Neural crest cell (in vitro differentiated cells): Measurements from ENCODE around the gene TEAD4. TPM values are rescaled to one million over a fixed set of nuclear protein-coding genes. Genes with fewer than 3 reads are reported as not detected.

Experiments
- DNase-seq: peaks from one replicate; pipeline ENCODE4 v3.0.0; 2021; ENCODE audit warnings: low read depth, mixed read lengths, low spot score
- H3K27ac Mint-ChIP-seq: one replicate; pipeline ENCODE4 v1.8.0; 2021; ENCODE audit warnings: mild to moderate bottlenecking, mixed read lengths; ENCODE audit not compliant: unreplicated experiment
- H3K27me3 Mint-ChIP-seq: 2 replicates; pipeline ENCODE4 v1.8.0; 2021; ENCODE audit warnings: low read depth, mild to moderate bottlenecking, mixed read lengths
- H3K36me3 Mint-ChIP-seq: 2 replicates; pipeline ENCODE4 v1.8.0; 2021; ENCODE audit warnings: low read depth, mild to moderate bottlenecking, mixed read lengths
- H3K4me1 Mint-ChIP-seq: 2 replicates; pipeline ENCODE4 v1.8.0; 2021; ENCODE audit warnings: mixed read lengths
- H3K4me3 Mint-ChIP-seq: one replicate; pipeline ENCODE4 v1.8.0; 2021; ENCODE audit warnings: mild to moderate bottlenecking, mixed read lengths
- H3K9me3 Mint-ChIP-seq: 2 replicates; pipeline ENCODE4 v1.8.0; 2021; ENCODE audit warnings: mixed read lengths
- CTCF ChIP-seq: fragments of 200-600 bp; sonication (generic); conservative IDR thresholded peaks from 2 replicates; pipeline ENCODE4 v1.5.0; 2021; ENCODE audit warnings: antibody characterized with exemption, mild to moderate bottlenecking
- total RNA-seq: library from RNA; stranded (reverse); gene quantifications from 2 replicates; pipeline ENCODE4 v1.2.1, GENCODE V29; 2021

Gene TEAD4
- total RNA-seq, 1 donor from 2014 or later: 30.9 TPM

DNA sequence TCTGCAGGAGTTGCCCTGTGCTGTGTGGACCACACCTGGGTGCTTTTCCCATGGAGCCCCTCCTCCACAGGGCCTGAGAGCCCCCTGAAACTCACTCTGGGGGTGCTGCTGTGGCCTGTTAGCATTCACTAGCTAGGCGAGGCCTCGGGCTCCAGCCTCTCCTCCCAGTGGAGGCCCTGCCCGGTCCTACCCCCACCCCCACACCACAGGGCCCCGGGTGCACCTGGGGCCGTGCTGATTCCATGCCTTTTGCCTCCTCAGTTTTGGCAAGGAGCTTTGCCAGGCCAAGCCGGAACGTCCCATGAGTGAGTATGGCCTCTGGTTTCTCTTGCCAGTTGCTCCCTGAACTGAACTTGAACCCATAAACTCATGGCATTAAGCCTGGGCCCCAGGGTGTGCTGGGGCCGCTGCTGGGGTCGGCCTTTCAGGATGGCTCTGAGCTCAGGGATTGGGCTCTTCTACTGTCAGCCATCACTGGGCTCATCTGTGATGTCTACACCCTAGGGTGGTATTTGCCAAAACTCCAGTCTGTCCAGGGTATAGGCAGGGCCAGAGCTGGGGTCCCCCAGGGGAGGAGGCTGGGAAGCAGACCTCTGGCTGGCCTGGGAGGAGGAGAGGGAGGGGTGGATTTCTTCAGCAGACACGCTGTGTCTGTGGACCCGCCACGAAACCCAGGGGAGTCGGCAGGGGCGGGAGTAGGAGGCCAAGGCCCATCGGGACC, 59.2 kb downstream of the TEAD4 start:
- no peaks in the 10 kb centered on the region for H3K4me1 Mint-ChIP-seq
- no peak for TF ChIP-seq CTCF
- H3K27ac Mint-ChIP-seq: no peak overlapping the region

GRCh38 chr12:3019005-3019680, 59.9 kb downstream of the TEAD4 start:
- H3K4me1 Mint-ChIP-seq: no peaks in the 10 kb centered on the region
- H3K36me3 Mint-ChIP-seq: peaks cover 14% of the 10 kb centered on the region
- no peak for DNase-seq
- H3K27ac Mint-ChIP-seq: no peak overlapping the region
- no peaks in the 10 kb centered on the region for H3K27me3 Mint-ChIP-seq
- no peaks in the 10 kb centered on the region for H3K9me3 Mint-ChIP-seq
- H3K4me3 Mint-ChIP-seq: no peak overlapping the region
- no peak for TF ChIP-seq CTCF

More for the DNA sequence above, 59.2 kb downstream of the TEAD4 start:
- no peaks in the 10 kb centered on the region for H3K27me3 Mint-ChIP-seq
- no peaks in the 10 kb centered on the region for H3K9me3 Mint-ChIP-seq
- no peak overlapping the region for H3K4me3 Mint-ChIP-seq
- DNase-seq: no peak
- peaks cover 14% of the 10 kb centered on the region for H3K36me3 Mint-ChIP-seq

DNA sequence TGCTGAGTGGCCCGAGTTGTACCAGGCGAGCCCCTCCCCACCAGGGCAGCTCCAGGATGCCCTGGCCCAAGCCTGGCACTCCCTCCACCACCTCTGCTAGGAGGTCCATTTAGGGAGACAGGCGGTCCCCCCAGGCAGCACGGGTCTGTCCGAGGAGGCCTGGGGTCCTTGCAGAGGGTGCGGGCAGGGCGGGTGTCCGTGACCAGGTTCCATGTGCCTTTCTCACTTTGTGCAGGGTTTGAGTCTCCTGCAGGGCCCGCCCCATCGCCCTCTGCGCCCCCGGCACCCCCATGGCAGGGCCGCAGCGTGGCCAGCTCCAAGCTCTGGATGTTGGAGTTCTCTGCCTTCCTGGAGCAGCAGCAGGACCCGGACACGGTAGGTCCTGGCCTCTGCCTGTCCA, 61.2 kb downstream of the TEAD4 start:
- Mint-ChIP-seq H3K9me3 (no peaks in the 10 kb centered on the region), H3K4me3 (no peak overlapping the region), H3K4me1 (no peaks in the 10 kb centered on the region), H3K27me3 (no peaks in the 10 kb centered on the region), H3K27ac (no peak overlapping the region), H3K36me3 (peaks cover 14% of the 10 kb centered on the region)
- DNase-seq: no peak
- TF ChIP-seq CTCF: no peak

GRCh38 chr12:3020850-3021435, 61.7 kb downstream of the TEAD4 start:
- Mint-ChIP-seq H3K4me1 (no peaks in the 10 kb centered on the region), H3K27ac (peak overlapping the region; percentile 19), H3K4me3 (no peak overlapping the region), H3K36me3 (peaks cover 14% of the 10 kb centered on the region), H3K9me3 (no peaks in the 10 kb centered on the region), H3K27me3 (no peaks in the 10 kb centered on the region)
- DNase-seq: no peak
- TF ChIP-seq CTCF: no peak

- Mint-ChIP-seq H3K36me3 (peaks cover 14% of the 10 kb centered on the region), H3K27ac (no peak overlapping the region), H3K27me3 (no peaks in the 10 kb centered on the region), H3K9me3 (no peaks in the 10 kb centered on the region), H3K4me3 (no peak overlapping the region), H3K4me1 (no peaks in the 10 kb centered on the region)
- TF ChIP-seq CTCF: no peak
- no peak for DNase-seq
These were observed 63.2 kb downstream of the TEAD4 start for GRCh38 chr12:3022411-3022810.
